GM12878 (cell line): ENCODE results near the gene LRCH3.
"Not testable (repeated sequence)": the region's sequence is repeated elsewhere in the genome, so short reads cannot be mapped to it uniquely, and the experiment has no call there.

ENCODE experiments used
- BHLHE40 ChIP-seq, 2 experiments: fragments of 450-650 bp in 1 of 2; IDR thresholded peaks; 2 replicates each; pipeline ENCODE4 v1.6.1; 2011 to 2017; ENCODE audit warnings: low read depth in 2 of 2, borderline replicate concordance in 1 of 2, improper control_type of control experiment in 1 of 2, low read length in 1 of 2, mild to moderate bottlenecking in 1 of 2
- CBX5 ChIP-seq: sonication (generic); IDR thresholded peaks from 2 replicates; pipeline ENCODE4 v1.6.1; 2016; ENCODE audit warnings: low read depth, moderate library complexity, mild to moderate bottlenecking, inconsistent platforms
- CHD1 ChIP-seq: IDR thresholded peaks from 2 replicates; pipeline ENCODE4 v1.6.1; 2012; ENCODE audit warnings: low read depth, low read length, improper control_type of control experiment
- CTCF ChIP-seq, 3 experiments: IDR thresholded peaks in 2 of 3; conservative IDR thresholded peaks in 1 of 3; 2 replicates each; pipeline ENCODE4 v1.5.1; 2011; ENCODE audit warnings: low read depth in 3 of 3, low read length in 3 of 3, mild to moderate bottlenecking in 3 of 3, control low read depth in 2 of 3, moderate library complexity in 2 of 3, inconsistent platforms in 1 of 3, mixed read lengths in 1 of 3; ENCODE audit not compliant: control insufficient read depth in 2 of 3, insufficient read depth in 1 of 3; ENCODE audit errors: extremely low read depth in 1 of 3
- ESRRA ChIP-seq: IDR thresholded peaks from 2 replicates; pipeline ENCODE4 v1.6.1; 2012; ENCODE audit warnings: mild to moderate bottlenecking, low read length, improper control_type of control experiment
- GABPA ChIP-seq: IDR thresholded peaks from 2 replicates; pipeline ENCODE4 v1.6.1; 2014; ENCODE audit warnings: antibody characterized with exemption, low read depth, mild to moderate bottlenecking, inconsistent platforms
- HDGF ChIP-seq: fragments of 450-650 bp; IDR thresholded peaks from 2 replicates; pipeline ENCODE4 v1.6.1; 2016; ENCODE audit warnings: antibody characterized with exemption
- MYC ChIP-seq: IDR thresholded peaks from 2 replicates; pipeline ENCODE4 v1.6.1; 2011; ENCODE audit warnings: mild to moderate bottlenecking, low read length, moderate library complexity, inconsistent platforms; ENCODE audit not compliant: insufficient read depth, insufficient replicate concordance, insufficient read length, severe bottlenecking
- POLR2A ChIP-seq: IDR thresholded peaks from 2 replicates; pipeline ENCODE4 v1.6.1; 2011; ENCODE audit warnings: low read depth, mild to moderate bottlenecking, low read length
- SIN3A ChIP-seq: IDR thresholded peaks from 2 replicates; pipeline ENCODE4 v1.6.1; 2012; ENCODE audit warnings: low read depth, low read length, improper control_type of control experiment
- SIX5 ChIP-seq: IDR thresholded peaks from 2 replicates; pipeline ENCODE4 v1.6.1; 2011; ENCODE audit warnings: mild to moderate bottlenecking, low read depth, low read length, moderate library complexity; ENCODE audit not compliant: severe bottlenecking
- SMAD1 ChIP-seq: fragments of 450-650 bp; IDR thresholded peaks from 2 replicates; pipeline ENCODE4 v1.6.1; 2018; ENCODE audit warnings: mild to moderate bottlenecking, low read depth; ENCODE audit not compliant: partially characterized antibody
- TBL1XR1 ChIP-seq: IDR thresholded peaks from 2 replicates; pipeline ENCODE4 v1.6.1; 2012; ENCODE audit warnings: low read depth, low read length, improper control_type of control experiment
- TF ChIP-seq, protein P1 (sequence below): fragments of 450-650 bp; IDR thresholded peaks from 2 replicates; pipeline ENCODE4 v1.6.1; 2016; ENCODE audit warnings: mild to moderate bottlenecking, moderate library complexity, borderline replicate concordance

- not testable (repeated sequence) for TF ChIP-seq SIN3A; CHD1; GABPA; CTCF (IDR thresholded peaks at IDR 0.05 in 2 of 3, conservative IDR thresholded peaks at IDR 0.05 in 1 of 3; ENCODE audit: control insufficient read depth in 2 of 3, extremely low read depth in 1 of 3, insufficient read depth in 1 of 3, low read depth in 3 of 3, low read length in 3 of 3); POLR2A; TBL1XR1; SIX5; BHLHE40 (IDR thresholded peaks at IDR 0.05; ENCODE audit: borderline replicate concordance in 1 of 2, low read depth in 2 of 2, low read length in 1 of 2); CBX5; MYC; SMAD1; ESRRA; HDGF
- TF ChIP-seq, protein P1, sequence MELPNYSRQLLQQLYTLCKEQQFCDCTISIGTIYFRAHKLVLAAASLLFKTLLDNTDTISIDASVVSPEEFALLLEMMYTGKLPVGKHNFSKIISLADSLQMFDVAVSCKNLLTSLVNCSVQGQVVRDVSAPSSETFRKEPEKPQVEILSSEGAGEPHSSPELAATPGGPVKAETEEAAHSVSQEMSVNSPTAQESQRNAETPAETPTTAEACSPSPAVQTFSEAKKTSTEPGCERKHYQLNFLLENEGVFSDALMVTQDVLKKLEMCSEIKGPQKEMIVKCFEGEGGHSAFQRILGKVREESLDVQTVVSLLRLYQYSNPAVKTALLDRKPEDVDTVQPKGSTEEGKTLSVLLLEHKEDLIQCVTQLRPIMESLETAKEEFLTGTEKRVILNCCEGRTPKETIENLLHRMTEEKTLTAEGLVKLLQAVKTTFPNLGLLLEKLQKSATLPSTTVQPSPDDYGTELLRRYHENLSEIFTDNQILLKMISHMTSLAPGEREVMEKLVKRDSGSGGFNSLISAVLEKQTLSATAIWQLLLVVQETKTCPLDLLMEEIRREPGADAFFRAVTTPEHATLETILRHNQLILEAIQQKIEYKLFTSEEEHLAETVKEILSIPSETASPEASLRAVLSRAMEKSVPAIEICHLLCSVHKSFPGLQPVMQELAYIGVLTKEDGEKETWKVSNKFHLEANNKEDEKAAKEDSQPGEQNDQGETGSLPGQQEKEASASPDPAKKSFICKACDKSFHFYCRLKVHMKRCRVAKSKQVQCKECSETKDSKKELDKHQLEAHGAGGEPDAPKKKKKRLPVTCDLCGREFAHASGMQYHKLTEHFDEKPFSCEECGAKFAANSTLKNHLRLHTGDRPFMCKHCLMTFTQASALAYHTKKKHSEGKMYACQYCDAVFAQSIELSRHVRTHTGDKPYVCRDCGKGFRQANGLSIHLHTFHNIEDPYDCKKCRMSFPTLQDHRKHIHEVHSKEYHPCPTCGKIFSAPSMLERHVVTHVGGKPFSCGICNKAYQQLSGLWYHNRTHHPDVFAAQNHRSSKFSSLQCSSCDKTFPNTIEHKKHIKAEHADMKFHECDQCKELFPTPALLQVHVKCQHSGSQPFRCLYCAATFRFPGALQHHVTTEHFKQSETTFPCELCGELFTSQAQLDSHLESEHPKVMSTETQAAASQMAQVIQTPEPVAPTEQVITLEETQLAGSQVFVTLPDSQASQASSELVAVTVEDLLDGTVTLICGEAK = not testable (repeated sequence)
Observed at GRCh38 chr3:197886052-197886451, 95.0 kb downstream of the LRCH3 start.
